HEK293 (cell line): ENCODE measurements around the gene PRDX2.

Experiments used
- CTCF ChIP-seq: fragments of 450-650 bp; formaldehyde crosslinking; IDR thresholded peaks from 2 replicates; pipeline ENCODE4 v1.5.1; 2016; ENCODE audit warnings: missing biosample characterization, missing genetic modification characterization
- PRDM6 ChIP-seq: fragments of 450-650 bp; formaldehyde crosslinking; IDR thresholded peaks from 2 replicates; pipeline ENCODE4 v1.5.1; 2017; ENCODE audit warnings: missing biosample characterization, missing genetic modification characterization
- REST ChIP-seq: fragments of 450-650 bp; formaldehyde crosslinking; IDR thresholded peaks from 2 replicates; pipeline ENCODE4 v1.5.1; 2016; ENCODE audit warnings: missing biosample characterization, missing genetic modification characterization
- SCRT1 ChIP-seq: fragments of 450-650 bp; formaldehyde crosslinking; IDR thresholded peaks from 2 replicates; pipeline ENCODE4 v1.5.1; 2016; ENCODE audit warnings: missing biosample characterization, missing genetic modification characterization, borderline replicate concordance
- TRIM28 ChIP-seq: IDR thresholded peaks from 2 replicates; pipeline ENCODE4 v1.6.1; 2011; ENCODE audit warnings: low read length, control low read depth, borderline replicate concordance
- ZNF157 ChIP-seq: fragments of 450-650 bp; formaldehyde crosslinking; IDR thresholded peaks from 2 replicates; pipeline ENCODE4 v1.5.1; 2016; ENCODE audit warnings: missing biosample characterization, missing genetic modification characterization
- ZNF175 ChIP-seq: fragments of 450-650 bp; formaldehyde crosslinking; IDR thresholded peaks from 2 replicates; pipeline ENCODE4 v1.5.1; 2016; ENCODE audit warnings: missing biosample characterization, missing genetic modification characterization
- ZNF214 ChIP-seq: fragments of 450-650 bp; formaldehyde crosslinking; IDR thresholded peaks from 2 replicates; pipeline ENCODE4 v1.5.1; 2017; ENCODE audit warnings: missing biosample characterization, mild to moderate bottlenecking, missing genetic modification characterization, borderline replicate concordance
- ZNF623 ChIP-seq: fragments of 450-650 bp; formaldehyde crosslinking; IDR thresholded peaks from 2 replicates; pipeline ENCODE4 v1.5.1; 2016; ENCODE audit warnings: missing biosample characterization, missing genetic modification characterization

GRCh38 chr19:12783291-12783848 is 18.2 kb downstream of the PRDX2 start:
- no peak for TF ChIP-seq ZNF214 (tag by site-specific recombination)
- TF ChIP-seq CTCF (tag by site-specific recombination) = no peak
- TF ChIP-seq ZNF175 = no peak
- TF ChIP-seq PRDM6 (tag by site-specific recombination) = no peak
- no peak for TF ChIP-seq TRIM28
- no peak for TF ChIP-seq ZNF157
- TF ChIP-seq REST (tag by site-specific recombination) = no peak
- TF ChIP-seq SCRT1 (tag by site-specific recombination) = no peak
- no peak for TF ChIP-seq ZNF623
